NT2/D1 (cell line): ENCODE measurements around the gene TNFAIP8.

Source experiments
- DNase-seq: peaks from one replicate; pipeline ENCODE4 v3.0.0-alpha.2; 2011; ENCODE audit warnings: low read depth, low spot score
- H3K27me3 ChIP-seq: 2 replicates; pipeline ENCODE4 v1.6.0; 2011; ENCODE audit warnings: mild to moderate bottlenecking; ENCODE audit not compliant: insufficient read length, insufficient read depth
- H3K36me3 ChIP-seq: 2 replicates; pipeline ENCODE4 v1.6.1; 2011; ENCODE audit warnings: mild to moderate bottlenecking, low read length, mixed read lengths; ENCODE audit not compliant: insufficient read depth, insufficient read length
- H3K4me1 ChIP-seq: 2 replicates; pipeline ENCODE4 v1.5.1; 2011; ENCODE audit not compliant: insufficient read depth, insufficient read length
- H3K4me3 ChIP-seq: 2 replicates; pipeline ENCODE4 v1.5.1; 2011; ENCODE audit warnings: low read depth; ENCODE audit not compliant: insufficient read length
- H3K9ac ChIP-seq: 2 replicates; pipeline ENCODE4 v1.6.0; 2011; ENCODE audit warnings: low read depth; ENCODE audit not compliant: insufficient read length
- H3K9me3 ChIP-seq: 2 replicates; pipeline ENCODE4 v1.5.1; 2011; ENCODE audit warnings: mild to moderate bottlenecking, low read length; ENCODE audit not compliant: insufficient read depth
- SUZ12 ChIP-seq: IDR thresholded peaks from 2 replicates; pipeline ENCODE4 v1.6.1; 2011; ENCODE audit not compliant: insufficient read length, insufficient read depth; ENCODE audit errors: extremely low read depth
- YY1 ChIP-seq: IDR thresholded peaks from 2 replicates; pipeline ENCODE4 v1.6.1; 2011; ENCODE audit not compliant: insufficient read length, insufficient read depth
- ZNF274 ChIP-seq: IDR thresholded peaks from 2 replicates; pipeline ENCODE4 v1.6.1; 2011; ENCODE audit warnings: mild to moderate bottlenecking, low read depth, low read length

TNFAIP8 gene

DNA sequence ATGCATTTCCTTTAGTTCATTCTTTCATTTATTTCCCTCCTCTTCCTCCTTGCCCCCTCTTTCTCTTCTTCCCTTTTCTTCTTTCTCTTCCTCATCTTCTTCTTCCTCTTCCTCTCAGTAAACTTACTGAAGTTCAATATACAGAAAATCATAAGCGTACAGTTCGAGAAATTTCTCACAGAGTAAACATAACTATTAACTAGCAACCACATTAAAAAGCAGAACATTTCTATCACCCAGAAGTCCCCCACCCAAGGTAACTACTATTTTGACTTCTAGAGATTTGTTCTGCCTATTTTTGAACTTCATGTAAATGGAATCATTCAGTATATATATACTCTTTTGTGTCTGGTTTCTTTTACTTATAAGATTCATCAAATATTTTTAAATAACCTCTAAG, 48.2 kb downstream of the TNFAIP8 start:
- Histone ChIP-seq H3K9ac (no peak overlapping the region), H3K36me3 (no peaks in the 10 kb centered on the region), H3K4me1 (peaks cover 3% of the 10 kb centered on the region), H3K4me3 (no peak overlapping the region), H3K9me3 (no peaks in the 10 kb centered on the region), H3K27me3 (no peaks in the 10 kb centered on the region)
- TF ChIP-seq YY1 (no peak), ZNF274 (no peak), SUZ12 (no peak)
- no peak for DNase-seq

DNA sequence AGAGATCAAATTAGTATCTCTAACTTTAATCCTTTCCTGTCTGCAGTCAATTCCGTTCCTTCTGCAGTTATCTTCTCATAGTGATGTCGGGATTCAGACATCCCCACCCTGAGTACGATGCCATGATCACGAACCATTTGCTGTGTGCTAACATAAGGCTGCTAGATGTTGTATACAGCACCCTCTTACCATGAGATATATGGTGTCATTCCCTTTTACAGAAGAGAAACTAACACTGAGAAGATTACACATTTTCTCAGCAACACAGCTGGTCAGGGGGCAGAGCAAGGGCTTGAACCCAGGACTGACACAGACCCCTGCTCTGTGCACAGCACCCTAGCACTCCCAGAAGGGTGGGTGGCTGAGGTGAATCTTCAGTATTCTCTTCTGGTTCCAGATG, 49.6 kb downstream of the TNFAIP8 start:
- DNase-seq, result no peak
- H3K36me3 ChIP-seq, result no peaks in the 10 kb centered on the region
- no peak overlapping the region for H3K4me3 ChIP-seq
- H3K27me3 ChIP-seq, result no peaks in the 10 kb centered on the region
- no peak overlapping the region for H3K9ac ChIP-seq
- H3K4me1 ChIP-seq, result peaks cover 3% of the 10 kb centered on the region
- TF ChIP-seq ZNF274 (no peak), YY1 (no peak), SUZ12 (no peak)
- no peaks in the 10 kb centered on the region for H3K9me3 ChIP-seq

DNA sequence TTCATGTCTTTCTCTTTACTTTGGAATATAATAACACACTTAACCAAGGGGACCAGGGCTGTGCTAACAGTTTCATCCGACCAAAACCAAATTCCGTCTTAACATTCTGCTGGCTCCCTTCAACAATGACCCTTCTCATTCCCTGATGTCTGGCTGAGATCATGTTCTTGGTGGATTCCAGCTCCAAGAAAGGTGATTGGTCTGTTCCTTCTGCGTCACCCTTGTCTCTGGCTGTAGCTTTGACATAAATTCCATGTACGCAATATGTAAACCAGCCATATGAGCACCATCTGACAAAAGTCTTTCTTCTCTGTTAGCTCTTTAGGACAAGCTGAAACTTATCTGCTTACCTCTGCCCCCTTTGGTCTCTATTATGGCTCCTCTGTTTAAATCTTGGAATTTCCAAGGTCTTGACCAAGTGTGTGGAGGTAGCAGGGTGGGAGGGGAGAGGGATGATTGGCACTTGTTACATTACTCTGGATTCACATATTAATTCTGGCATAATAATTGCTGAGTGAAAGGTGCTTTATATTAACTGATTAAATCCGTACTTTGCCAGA, 50.8 kb downstream of the TNFAIP8 start:
- peaks cover 3% of the 10 kb centered on the region for H3K4me1 ChIP-seq

DNA sequence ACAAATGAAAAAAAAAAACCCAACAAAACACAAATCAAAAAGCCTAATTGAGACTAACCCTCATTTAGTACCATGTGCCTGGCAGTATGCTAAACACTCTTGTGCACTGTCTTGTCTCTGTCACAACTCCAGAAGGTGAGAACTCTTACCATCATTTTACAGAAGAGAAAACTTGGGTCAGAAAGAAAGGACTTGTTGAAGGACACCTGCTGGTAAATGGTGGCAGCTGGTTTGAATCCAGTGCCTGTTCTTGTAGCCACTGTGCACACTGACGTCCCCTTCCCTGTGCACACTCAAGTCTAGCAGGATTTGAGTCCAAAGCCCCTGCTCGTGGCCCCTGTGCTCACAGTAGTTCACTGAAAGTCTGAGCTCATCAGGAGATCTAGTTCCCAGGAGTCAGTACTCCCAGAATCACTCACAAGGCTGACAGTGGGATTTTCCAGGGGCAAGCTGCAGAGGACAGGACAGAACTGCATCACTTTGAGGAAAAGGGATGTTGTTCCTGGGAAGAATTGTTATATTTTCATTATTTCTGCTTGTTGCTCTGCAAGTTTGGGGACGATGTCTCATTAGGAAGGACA, 53.5 kb downstream of the TNFAIP8 start:
- Histone ChIP-seq H3K27me3 (no peaks in the 10 kb centered on the region), H3K4me1 (peaks cover 3% of the 10 kb centered on the region), H3K9ac (no peak overlapping the region), H3K4me3 (no peak overlapping the region), H3K36me3 (no peaks in the 10 kb centered on the region), H3K9me3 (no peaks in the 10 kb centered on the region)
- TF ChIP-seq YY1 (no peak), ZNF274 (no peak), SUZ12 (no peak)
- no peak for DNase-seq

More for the DNA sequence above, 50.8 kb downstream of the TNFAIP8 start:
- Histone ChIP-seq H3K9ac (no peak overlapping the region), H3K9me3 (no peaks in the 10 kb centered on the region), H3K36me3 (no peaks in the 10 kb centered on the region), H3K27me3 (no peaks in the 10 kb centered on the region), H3K4me3 (no peak overlapping the region)
- TF ChIP-seq YY1, result no peak
- no peak for TF ChIP-seq ZNF274
- no peak for TF ChIP-seq SUZ12
- DNase-seq, result no peak

DNA sequence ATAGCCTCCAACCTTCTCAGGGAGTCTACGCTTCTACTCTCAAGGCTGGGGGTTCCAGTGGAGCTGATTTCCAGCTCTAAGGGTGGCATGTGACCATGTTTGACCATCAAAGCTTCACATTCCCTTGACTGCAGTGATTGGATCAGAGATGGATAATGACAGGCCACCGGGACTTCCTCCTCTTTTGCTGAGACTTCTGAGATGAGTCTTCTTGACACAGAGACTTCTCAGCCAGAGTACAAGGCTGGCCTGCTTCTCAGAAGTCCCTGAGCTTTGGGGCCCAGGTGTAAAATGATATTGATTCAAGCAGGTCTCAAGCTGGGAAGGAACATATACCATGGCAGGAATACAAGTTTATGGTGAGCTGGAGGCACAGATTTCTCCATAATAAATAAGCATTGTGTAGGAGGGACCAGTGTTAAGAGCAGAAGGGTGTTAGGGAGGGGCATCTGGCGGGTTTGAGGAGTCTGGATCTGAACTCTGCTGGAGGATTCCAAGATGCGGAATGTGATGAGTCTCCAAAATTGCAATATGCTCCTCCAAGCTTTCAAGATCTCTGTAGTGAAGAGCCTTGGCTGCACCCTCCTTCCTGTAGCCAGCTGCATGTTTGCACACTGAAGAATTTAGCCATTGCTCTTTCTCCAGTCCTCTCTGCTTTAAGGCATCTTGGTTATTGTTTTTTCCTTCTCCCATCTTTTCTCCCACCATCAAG, 54.8 kb downstream of the TNFAIP8 start:
- Histone ChIP-seq H3K36me3 (no peaks in the 10 kb centered on the region), H3K9ac (no peak overlapping the region), H3K27me3 (no peaks in the 10 kb centered on the region), H3K4me1 (peaks cover under 1% of the 10 kb centered on the region), H3K4me3 (no peak overlapping the region), H3K9me3 (no peaks in the 10 kb centered on the region)
- DNase-seq, result no peak
- no peak for TF ChIP-seq YY1
- TF ChIP-seq SUZ12, result no peak
- no peak for TF ChIP-seq ZNF274

DNA sequence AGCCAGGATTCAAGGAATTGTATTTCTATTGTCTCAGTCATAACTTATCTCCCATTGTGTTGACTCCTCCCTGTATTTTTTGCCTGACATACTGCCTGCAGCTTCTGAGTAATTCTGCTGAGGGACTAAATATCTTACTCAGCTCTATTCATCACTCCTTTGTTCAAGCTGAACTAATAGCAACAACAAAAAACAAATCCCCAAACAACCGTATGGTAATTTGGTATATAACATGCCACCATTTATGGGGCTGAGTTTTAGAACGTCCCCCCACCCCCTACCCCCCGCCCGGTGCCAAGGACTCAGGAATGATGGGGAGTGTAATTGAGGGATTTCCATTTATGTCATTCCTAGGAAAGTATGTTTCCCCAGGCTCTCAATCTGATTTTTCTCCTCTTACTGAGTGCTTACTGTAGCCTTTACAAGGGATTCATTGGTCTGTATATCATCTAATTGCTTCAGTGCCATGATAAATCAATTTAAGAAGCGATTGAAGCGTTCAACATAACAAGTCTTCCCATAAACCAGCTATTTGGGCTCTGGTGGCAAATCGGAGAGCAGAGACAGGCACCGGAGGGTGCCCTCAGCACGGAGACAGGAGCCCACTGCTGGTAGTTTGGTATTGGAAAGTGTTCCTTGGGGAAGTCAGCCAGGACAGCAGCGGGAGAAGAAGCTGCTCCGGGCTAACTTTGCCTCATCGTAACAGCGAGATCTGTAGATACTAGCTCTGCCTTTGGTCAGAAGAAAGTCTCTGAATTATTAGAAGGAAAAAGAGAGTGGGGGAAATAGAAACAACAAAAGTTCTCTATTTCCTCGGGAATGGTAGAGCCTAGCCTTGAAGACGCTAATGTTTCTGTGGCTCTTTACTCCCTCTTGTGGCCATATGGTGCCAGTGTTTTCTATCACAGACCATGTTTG, 55.8 kb downstream of the TNFAIP8 start:
- Histone ChIP-seq H3K9me3 (no peaks in the 10 kb centered on the region), H3K4me1 (no peaks in the 10 kb centered on the region), H3K4me3 (peak overlapping the region; percentile 35), H3K9ac (peak overlapping the region; percentile 44), H3K27me3 (no peaks in the 10 kb centered on the region), H3K36me3 (no peaks in the 10 kb centered on the region)
- TF ChIP-seq YY1, result no peak
- no peak for TF ChIP-seq SUZ12
- no peak for TF ChIP-seq ZNF274
- DNase-seq, result peak; percentile 47
